ENCODE results near the gene KCNH5.

DNA sequence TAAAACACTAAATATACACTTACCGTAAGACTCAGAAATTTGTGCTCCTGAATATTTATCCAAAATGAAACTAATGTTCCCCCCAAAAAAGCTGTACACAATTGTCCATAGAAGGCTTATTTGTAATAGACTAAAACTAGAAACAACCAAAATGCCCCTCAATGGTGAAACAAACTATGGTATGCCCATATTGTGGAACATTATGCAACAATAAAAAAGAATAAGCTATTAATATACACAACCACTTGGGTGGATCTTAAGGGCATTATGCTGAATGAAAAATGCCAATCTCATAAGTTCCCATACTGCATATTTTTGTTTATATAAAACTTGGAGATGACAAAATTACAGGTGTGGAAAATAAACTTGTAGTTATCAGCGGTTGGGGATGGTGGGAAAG lies 357.4 kb downstream of the KCNH5 start:
- TF ChIP-seq EZH2phosphoT487 (conservative IDR thresholded peaks at IDR 0.05; ENCODE audit: low read length) (no peak), CTCF (IDR thresholded peaks at IDR 0.05; ENCODE audit: insufficient read depth, low read length, poor library complexity, severe bottlenecking) (no peak)
